BJ (cell line): Measurements from ENCODE around the gene RGL3. TPM values are rescaled to one million over a fixed set of nuclear protein-coding genes. Genes with fewer than 3 reads are reported as not detected.

Experiments
- CTCF ChIA-PET: fragments of 350-600 bp; formaldehyde crosslinking; extraction: SDS; loops from one replicate; lab custom pipeline; 2021; ENCODE audit warnings: antibody characterized with exemption, inconsistent platforms; lab: Yijun Ruan, JAX
- POLR2A ChIA-PET: fragments of 300-600 bp; sonication (Branson Sonifier 250); formaldehyde crosslinking; extraction: SDS; loops from one replicate; lab custom pipeline; 2021; ENCODE audit warnings: antibody characterized with exemption; lab: Charles Lee
- DNase-seq: peaks from one replicate; pipeline ENCODE4 v3.0.0-alpha.2; 2011; ENCODE audit warnings: low read depth
- H3K27me3 ChIP-seq: 2 replicates; pipeline ENCODE4 v1.6.0; 2011; ENCODE audit warnings: low read length; ENCODE audit not compliant: control insufficient read depth, insufficient read depth
- H3K36me3 ChIP-seq: 2 replicates; pipeline ENCODE4 v1.5.1; 2011; ENCODE audit warnings: low read length; ENCODE audit not compliant: control insufficient read depth, insufficient read depth
- H3K4me3 ChIP-seq: 2 replicates; pipeline ENCODE4 v1.5.1; 2011; ENCODE audit warnings: low read depth, mild to moderate bottlenecking, control low read depth, low read length
- polyA plus RNA-seq: library from polyadenylated mRNA; depleted of rRNA; stranded (reverse); fragments of >200 nt; gene quantifications from 2 replicates; pipeline ENCODE4 v1.2.3, GENCODE V29; 2011; rRNA removed
- small RNA-seq: library from RNA; depleted of rRNA; stranded (forward); fragments of <200 nt; gene quantifications from one replicate; pipeline ENCODE3, GENCODE V24; 2012; ENCODE audit warnings: low replicate concordance, low read depth; ENCODE audit not compliant: insufficient read length
- TF ChIP-seq, protein P1 (sequence below): IDR thresholded peaks from 2 replicates; pipeline ENCODE4 v1.5.1; 2011; ENCODE audit warnings: low read depth, mild to moderate bottlenecking, control low read depth, inconsistent platforms, low read length, moderate library complexity; ENCODE audit not compliant: insufficient read depth

Gene RGL3
- polyA plus RNA-seq, 1 experiment, result 2.3 TPM

DNA sequence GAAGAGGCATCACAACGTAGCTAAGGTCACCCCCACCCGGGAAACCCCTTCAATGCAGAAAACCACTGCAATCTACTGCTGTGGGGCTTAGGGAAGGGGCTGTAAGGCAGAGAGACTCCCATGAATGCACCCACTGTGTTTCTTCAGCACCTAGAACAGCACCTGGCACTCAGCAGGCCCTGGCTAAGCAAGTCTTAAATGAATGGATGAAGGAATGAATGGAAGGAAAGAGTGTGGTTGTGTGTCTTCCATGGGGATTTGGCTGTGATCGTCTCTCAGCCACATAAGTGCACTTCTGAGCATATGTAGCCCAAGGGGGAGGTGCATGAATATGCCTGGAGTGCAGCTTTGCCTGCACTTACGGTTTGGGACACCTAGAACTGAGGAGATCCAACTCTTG, 69.9 kb downstream of the RGL3 start:
- Histone ChIP-seq H3K27me3 (no peaks in the 10 kb centered on the region), H3K4me3 (no peak overlapping the region), H3K36me3 (no peaks in the 10 kb centered on the region)
- POLR2A ChIA-PET, result no interaction called here
- CTCF ChIA-PET, result no interaction called here
- TF ChIP-seq, protein P1, sequence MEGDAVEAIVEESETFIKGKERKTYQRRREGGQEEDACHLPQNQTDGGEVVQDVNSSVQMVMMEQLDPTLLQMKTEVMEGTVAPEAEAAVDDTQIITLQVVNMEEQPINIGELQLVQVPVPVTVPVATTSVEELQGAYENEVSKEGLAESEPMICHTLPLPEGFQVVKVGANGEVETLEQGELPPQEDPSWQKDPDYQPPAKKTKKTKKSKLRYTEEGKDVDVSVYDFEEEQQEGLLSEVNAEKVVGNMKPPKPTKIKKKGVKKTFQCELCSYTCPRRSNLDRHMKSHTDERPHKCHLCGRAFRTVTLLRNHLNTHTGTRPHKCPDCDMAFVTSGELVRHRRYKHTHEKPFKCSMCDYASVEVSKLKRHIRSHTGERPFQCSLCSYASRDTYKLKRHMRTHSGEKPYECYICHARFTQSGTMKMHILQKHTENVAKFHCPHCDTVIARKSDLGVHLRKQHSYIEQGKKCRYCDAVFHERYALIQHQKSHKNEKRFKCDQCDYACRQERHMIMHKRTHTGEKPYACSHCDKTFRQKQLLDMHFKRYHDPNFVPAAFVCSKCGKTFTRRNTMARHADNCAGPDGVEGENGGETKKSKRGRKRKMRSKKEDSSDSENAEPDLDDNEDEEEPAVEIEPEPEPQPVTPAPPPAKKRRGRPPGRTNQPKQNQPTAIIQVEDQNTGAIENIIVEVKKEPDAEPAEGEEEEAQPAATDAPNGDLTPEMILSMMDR, result no peak
- no peak for DNase-seq

DNA sequence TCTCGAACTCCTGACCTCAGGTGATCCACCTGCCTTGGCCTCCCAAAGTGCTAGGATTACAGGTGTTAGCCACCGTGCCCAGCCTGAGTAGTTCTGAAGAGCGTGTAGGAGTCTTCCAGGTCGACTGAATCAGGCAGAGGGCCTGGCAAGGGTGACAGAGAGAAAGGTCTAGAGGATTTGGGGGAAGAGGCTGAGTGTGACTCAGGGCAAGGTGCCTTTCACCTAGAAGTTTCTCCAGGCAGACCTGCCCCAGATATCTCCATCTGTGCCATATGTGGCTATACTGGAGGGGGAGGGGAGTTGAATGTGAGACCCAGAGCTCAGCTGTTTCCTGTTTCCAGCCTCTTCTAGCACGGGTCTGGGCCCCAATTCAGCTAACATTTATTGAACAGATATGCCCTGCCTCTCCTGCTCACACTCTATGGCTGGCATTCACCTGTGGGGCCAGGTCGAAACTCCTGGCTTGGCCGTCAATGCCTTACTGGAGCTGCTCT, 71.5 kb downstream of the RGL3 start:
- CTCF ChIA-PET, result no interaction called here
- TF ChIP-seq, protein P1, result no peak
- POLR2A ChIA-PET, result no interaction called here
- DNase-seq, result no peak
- Histone ChIP-seq H3K36me3 (peaks cover 2% of the 10 kb centered on the region; the same call in 1 of the 2 replicates), H3K27me3 (no peaks in the 10 kb centered on the region), H3K4me3 (no peak overlapping the region)

DNA sequence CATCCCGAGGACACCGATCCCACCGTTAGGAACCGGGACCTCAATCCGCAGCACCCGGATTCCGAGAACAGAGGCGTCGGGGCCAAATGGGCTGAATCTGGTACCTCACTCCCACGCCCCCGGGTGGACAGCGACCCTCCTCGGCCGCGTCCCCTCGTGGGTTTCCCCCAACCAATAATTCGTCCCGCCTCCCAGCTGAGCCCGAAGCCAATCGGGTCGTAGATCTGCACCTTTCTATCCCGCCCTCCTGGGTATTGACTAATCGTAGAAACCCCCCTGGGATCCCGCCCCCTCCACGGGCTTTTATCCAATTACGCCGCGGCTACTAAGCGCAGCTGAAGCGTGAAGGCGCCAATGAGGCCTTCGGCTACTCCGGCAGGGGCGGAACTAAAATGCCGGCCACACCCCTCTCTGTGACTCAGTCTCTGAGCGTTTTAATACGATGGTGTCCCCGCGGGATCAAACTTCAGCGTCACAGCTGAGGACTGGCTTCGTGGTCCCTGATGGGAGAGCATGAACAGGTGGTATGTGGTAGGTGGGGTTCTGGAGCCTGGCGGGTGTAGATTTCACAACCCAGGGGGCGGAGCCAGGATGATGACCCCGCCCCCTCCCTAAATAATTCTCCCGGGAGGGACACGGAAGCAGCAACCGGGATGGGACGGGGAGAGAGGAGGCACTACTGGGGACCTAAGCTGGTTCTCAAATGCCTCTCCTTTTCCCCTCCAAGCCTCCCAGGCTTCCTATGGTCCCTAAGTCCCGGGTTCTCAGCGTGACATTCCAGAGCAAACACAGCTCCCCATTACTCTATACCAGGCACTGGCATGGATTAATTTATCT, 72.8 kb downstream of the RGL3 start, which contains the start of the genes CCDC159 and TMEM205:
Gene CCDC159 (plus strand): TSS at position 416 of the 837 bp plus-strand sequence. CDS start 88 bp downstream, at position 504.
Gene TMEM205 (minus strand): TSS at position 165 of the 837 bp plus-strand sequence. CDS start 649 bp downstream, outside the sequence.
- POLR2A ChIA-PET, result interaction anchor here (0.5 to 0.6 kb wide), 4 partner anchors 53 to 1745 kb away, joined by 4 to 12 read pairs (median 8); partner anchors contain the start of gene CNN1
- TF ChIP-seq, protein P1, result no peak; the same call in 1 of the 2 replicates
- DNase-seq, result peak; percentile 96
- Histone ChIP-seq H3K27me3 (no peaks in the 10 kb centered on the region), H3K4me3 (peak within 1 kb of the TSS; percentile 69), H3K36me3 (peaks cover 2% of the 10 kb centered on the region; the same call in 1 of the 2 replicates)
- CTCF ChIA-PET, result interaction anchor here (0.6 to 1.5 kb wide), 7 partner anchors 35 to 137 kb away, joined by 3 to 11 read pairs (median 4); partner anchors contain the start of gene ODAD3

DNA sequence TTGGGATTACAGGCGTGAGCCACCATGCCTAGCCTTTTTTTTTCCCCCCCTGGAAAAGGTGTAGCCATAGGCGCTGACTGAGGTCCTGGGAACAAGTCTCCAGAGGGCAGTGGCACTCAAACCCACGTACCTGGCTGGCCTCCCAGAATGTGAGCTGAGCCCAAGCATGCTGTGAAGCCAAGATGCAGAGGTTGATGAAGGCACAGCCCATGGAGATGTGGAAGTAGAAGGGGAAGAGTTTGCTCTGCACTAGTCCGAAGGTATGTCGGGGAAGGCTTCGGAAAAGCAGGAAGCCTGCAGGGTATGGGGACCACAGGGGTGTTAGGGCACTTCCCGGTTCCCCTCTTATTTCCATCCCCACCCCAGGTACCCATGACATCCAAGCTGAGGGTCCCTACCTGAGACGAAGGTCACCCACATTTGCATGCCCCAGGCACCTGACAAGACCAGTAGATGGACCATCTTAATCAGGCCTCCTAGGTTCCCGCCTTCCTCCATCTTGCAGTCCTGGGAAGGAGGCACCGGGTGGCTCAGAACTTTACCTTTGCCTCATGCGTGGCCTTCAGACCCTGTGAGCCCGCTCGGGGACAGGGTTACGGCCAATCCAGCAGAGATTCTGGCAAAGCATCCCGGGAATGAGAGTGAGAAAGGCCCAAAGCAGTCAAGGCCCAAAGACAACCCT, 73.9 kb downstream of the RGL3 start:
- Histone ChIP-seq H3K27me3 (no peaks in the 10 kb centered on the region), H3K36me3 (peaks cover 2% of the 10 kb centered on the region; the same call in 1 of the 2 replicates), H3K4me3 (peak overlapping the region; percentile 69)
- ChIA-PET CTCF (no interaction called here), POLR2A (no interaction called here)
- no peak for DNase-seq
- TF ChIP-seq, protein P1, result no peak

Small RNAs within 50 kb of the gene (small RNA-seq; reads per million reads assigned to genes)
- gene RF00019, result not detected

Other genes with a start within 250 kb of the RGL3 start
- gene KANK2, start 221.8 kb downstream of the RGL3 start, polyA plus RNA-seq, result 113 and 176 TPM in 2 replicates
- gene ANGPTL8, start 179.7 kb downstream of the RGL3 start, polyA plus RNA-seq, result not detected in 2 replicates
- 9.1 and 15.2 TPM in 2 replicates for gene DOCK6, start 156.8 kb downstream of the RGL3 start, polyA plus RNA-seq
- not detected in 2 replicates for gene TSPAN16, start 123.2 kb downstream of the RGL3 start, polyA plus RNA-seq
- gene RAB3D, start 79.7 kb downstream of the RGL3 start, polyA plus RNA-seq, result 9.7 and 12.0 TPM in 2 replicates
- 89.8 and 107 TPM in 2 replicates for gene TMEM205, start 73.0 kb downstream of the RGL3 start, polyA plus RNA-seq
- 16.3 and 21.4 TPM in 2 replicates for gene CCDC159, start 72.8 kb downstream of the RGL3 start, polyA plus RNA-seq
- 19.2 and 30.5 TPM in 2 replicates for gene PLPPR2, start 63.9 kb downstream of the RGL3 start, polyA plus RNA-seq
- gene SWSAP1, start 44.6 kb downstream of the RGL3 start, polyA plus RNA-seq, result 1.0 TPM in 2 replicates
- 3.8 and 5.9 TPM in 2 replicates for gene EPOR, start 35.0 kb downstream of the RGL3 start, polyA plus RNA-seq
- gene ODAD3, start 15.8 kb upstream of the RGL3 start, polyA plus RNA-seq, result 0.16 and 0.38 TPM in 2 replicates
- 137 and 348 TPM in 2 replicates for gene PRKCSH, start 16.3 kb upstream of the RGL3 start, polyA plus RNA-seq
- not detected in 2 replicates for gene ELAVL3, start 61.7 kb upstream of the RGL3 start, polyA plus RNA-seq
- 3.1 and 4.6 TPM in 2 replicates for gene ZNF653, start 86.5 kb upstream of the RGL3 start, polyA plus RNA-seq
- 30.9 and 45.2 TPM in 2 replicates for gene ECSIT, start 109.8 kb upstream of the RGL3 start, polyA plus RNA-seq
- gene CNN1, start 119.5 kb upstream of the RGL3 start, polyA plus RNA-seq, result 227 and 267 TPM in 2 replicates
- gene ELOF1, start 139.9 kb upstream of the RGL3 start, polyA plus RNA-seq, result 70.7 and 83.9 TPM in 2 replicates
- 2.0 and 2.6 TPM in 2 replicates for gene ACP5, start 158.3 kb upstream of the RGL3 start, polyA plus RNA-seq
- gene ZNF627, start 178.2 kb upstream of the RGL3 start, polyA plus RNA-seq, result 5.8 and 9.5 TPM in 2 replicates